ENCODE measurements around the gene MFSD2B.

The MFSD2B gene

DNA sequence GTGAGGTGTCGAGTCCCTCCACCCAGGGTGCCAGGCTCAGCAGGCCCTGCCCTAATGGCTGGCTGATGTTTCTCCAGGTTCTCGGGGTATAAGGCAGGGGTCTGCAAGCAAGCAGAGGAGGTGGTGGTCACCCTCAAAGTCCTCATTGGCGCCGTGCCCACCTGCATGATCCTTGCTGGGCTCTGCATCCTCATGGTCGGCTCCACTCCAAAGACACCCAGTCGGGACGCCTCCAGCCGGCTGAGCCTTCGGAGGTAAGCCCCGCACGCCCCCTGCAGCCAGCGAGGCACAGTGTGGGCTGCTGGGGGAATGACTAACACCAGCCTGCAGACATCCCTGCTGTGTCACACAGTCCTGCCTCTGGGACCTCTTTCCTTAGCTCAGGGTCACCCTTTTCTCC lies 14.1 kb downstream of the MFSD2B start:
- TF ChIP-seq, protein P1, sequence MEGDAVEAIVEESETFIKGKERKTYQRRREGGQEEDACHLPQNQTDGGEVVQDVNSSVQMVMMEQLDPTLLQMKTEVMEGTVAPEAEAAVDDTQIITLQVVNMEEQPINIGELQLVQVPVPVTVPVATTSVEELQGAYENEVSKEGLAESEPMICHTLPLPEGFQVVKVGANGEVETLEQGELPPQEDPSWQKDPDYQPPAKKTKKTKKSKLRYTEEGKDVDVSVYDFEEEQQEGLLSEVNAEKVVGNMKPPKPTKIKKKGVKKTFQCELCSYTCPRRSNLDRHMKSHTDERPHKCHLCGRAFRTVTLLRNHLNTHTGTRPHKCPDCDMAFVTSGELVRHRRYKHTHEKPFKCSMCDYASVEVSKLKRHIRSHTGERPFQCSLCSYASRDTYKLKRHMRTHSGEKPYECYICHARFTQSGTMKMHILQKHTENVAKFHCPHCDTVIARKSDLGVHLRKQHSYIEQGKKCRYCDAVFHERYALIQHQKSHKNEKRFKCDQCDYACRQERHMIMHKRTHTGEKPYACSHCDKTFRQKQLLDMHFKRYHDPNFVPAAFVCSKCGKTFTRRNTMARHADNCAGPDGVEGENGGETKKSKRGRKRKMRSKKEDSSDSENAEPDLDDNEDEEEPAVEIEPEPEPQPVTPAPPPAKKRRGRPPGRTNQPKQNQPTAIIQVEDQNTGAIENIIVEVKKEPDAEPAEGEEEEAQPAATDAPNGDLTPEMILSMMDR (conservative IDR thresholded peaks at IDR 0.05; ENCODE audit: low read depth, low read length), result no peak
- no peaks in the 10 kb centered on the region for H3K36me3 ChIP-seq (ENCODE audit: insufficient read depth)

DNA sequence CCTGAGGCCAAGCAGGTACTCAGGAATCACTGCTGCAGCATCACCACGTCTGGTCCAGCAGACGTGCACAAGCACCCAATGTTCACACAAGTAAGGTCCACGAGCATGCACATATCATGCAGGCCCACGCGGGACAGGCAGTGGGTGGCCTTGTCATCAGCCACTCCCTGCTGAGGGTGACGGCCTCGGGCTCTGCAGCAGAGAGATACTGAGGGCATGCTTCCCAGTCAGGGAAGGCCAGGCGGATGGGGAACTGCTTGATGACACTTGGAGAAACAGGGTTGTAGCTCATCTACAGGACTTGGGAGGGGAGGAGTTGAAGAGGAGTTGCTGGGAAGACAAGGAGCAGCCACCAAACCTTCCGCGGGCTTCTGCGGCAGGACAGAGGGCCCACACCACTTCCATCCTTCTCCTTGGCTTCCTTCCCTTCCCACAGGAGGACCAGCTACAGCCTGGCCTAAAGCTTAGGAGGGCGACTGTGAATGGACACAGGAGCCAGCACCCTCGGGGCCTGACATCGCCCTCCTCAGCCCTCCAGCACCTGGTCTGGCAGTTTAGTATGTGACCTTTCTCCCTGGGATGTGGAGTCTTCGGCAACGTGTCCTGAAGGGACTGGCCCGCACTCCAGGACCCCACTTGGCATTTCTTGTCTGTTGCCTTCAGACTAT lies 15.2 kb downstream of the MFSD2B start:
- Histone ChIP-seq H3K79me2 (ENCODE audit: insufficient read depth, low read depth) (no peaks in the 10 kb centered on the region), H3K4me2 (no peak overlapping the region), H4K20me1 (ENCODE audit: insufficient read depth) (no peaks in the 10 kb centered on the region), H2AFZ (ENCODE audit: low read depth) (no peak overlapping the region), H3K27me3 (ENCODE audit: insufficient read depth, low read depth) (no peaks in the 10 kb centered on the region), H3K27ac (no peak overlapping the region), H3K9ac (no peak overlapping the region), H3K4me1 (ENCODE audit: low read depth, poor library complexity, severe bottlenecking) (no peaks in the 10 kb centered on the region), H3K4me3 (IDR thresholded peaks at IDR 0.05; ENCODE audit: insufficient read depth, low read depth, low read length) (no peak overlapping the region), H3K36me3 (ENCODE audit: insufficient read depth) (no peaks in the 10 kb centered on the region)
- TF ChIP-seq, protein P1 (conservative IDR thresholded peaks at IDR 0.05; ENCODE audit: low read depth, low read length), result no peak

More for the DNA sequence above, 14.1 kb downstream of the MFSD2B start:
- Histone ChIP-seq H2AFZ (ENCODE audit: low read depth) (no peak overlapping the region), H3K4me1 (ENCODE audit: low read depth, poor library complexity, severe bottlenecking) (no peaks in the 10 kb centered on the region), H3K4me2 (no peak overlapping the region), H3K27ac (no peak overlapping the region), H4K20me1 (ENCODE audit: insufficient read depth) (no peaks in the 10 kb centered on the region), H3K27me3 (ENCODE audit: insufficient read depth, low read depth) (no peaks in the 10 kb centered on the region), H3K79me2 (ENCODE audit: insufficient read depth, low read depth) (no peaks in the 10 kb centered on the region), H3K4me3 (IDR thresholded peaks at IDR 0.05; ENCODE audit: insufficient read depth, low read depth, low read length) (no peak overlapping the region), H3K9ac (no peak overlapping the region)

DNA sequence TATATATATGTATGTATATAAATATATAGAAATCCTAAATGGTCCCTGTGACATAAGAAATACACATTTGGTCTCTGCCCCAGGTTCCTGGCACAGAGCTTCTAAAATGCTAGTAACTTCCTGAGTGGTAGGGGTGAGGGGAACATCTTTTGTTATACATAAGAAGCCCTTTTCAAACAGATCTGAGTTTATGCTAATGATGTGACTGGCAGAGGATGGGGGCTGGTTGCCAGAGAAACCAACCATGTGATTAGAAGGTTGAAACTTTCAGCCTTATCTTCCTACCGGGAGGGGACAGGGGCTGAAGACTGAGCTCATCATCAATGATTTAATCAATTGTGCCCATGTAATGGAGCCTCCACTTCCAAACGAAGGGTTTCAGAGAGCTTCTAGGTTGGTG lies 16.3 kb downstream of the MFSD2B start:
- Histone ChIP-seq H3K27ac (no peak overlapping the region), H3K79me2 (ENCODE audit: insufficient read depth, low read depth) (no peaks in the 10 kb centered on the region), H3K4me3 (IDR thresholded peaks at IDR 0.05; ENCODE audit: insufficient read depth, low read depth, low read length) (no peak overlapping the region), H3K4me2 (no peak overlapping the region), H4K20me1 (ENCODE audit: insufficient read depth) (no peaks in the 10 kb centered on the region), H3K4me1 (ENCODE audit: low read depth, poor library complexity, severe bottlenecking) (no peaks in the 10 kb centered on the region), H3K9ac (no peak overlapping the region), H2AFZ (ENCODE audit: low read depth) (no peak overlapping the region), H3K36me3 (ENCODE audit: insufficient read depth) (no peaks in the 10 kb centered on the region), H3K27me3 (ENCODE audit: insufficient read depth, low read depth) (no peaks in the 10 kb centered on the region)
- TF ChIP-seq, protein P1 (conservative IDR thresholded peaks at IDR 0.05; ENCODE audit: low read depth, low read length), result no peak

DNA sequence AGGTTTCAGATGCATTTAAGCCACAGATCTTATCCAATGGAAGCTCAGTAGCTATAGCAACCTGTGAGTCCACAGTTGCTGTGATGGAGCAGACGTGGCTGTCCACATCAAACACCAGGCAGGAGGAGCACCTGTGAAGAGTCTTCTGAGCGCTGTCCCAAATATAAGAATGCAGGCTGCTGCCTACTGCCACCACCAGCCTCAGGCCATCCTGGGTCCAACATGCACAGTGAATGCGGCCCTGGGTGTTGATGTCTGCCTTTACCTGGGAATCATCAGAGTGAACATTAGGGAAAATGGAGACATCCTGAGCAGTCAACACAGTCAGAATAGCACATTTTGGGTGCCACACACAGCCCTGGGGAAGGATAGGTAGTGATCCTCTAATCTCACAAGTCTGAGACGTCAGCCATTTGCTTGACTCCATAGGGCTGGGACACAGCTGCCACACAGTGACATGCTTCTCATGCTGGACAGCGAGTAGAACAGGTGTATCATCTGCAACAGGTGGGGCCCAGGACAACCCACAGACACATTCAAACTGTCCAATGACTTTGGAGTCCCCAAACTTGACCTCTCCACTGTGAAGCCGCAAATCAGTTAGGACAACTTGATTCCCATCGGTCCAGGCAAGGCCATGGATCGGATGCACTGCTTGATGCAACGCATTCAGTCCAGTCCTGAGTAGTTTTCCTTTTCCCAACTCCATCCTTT lies 29.1 kb downstream of the MFSD2B start:
- H3K9ac ChIP-seq, result no peak overlapping the region
- H3K36me3 ChIP-seq (ENCODE audit: insufficient read depth), result no peaks in the 10 kb centered on the region; the same call in 1 of the 2 replicates
- TF ChIP-seq, protein P1 (conservative IDR thresholded peaks at IDR 0.05; ENCODE audit: low read depth, low read length), result no peak
- H3K4me1 ChIP-seq (ENCODE audit: low read depth, poor library complexity, severe bottlenecking), result no peaks in the 10 kb centered on the region
- no peak overlapping the region for H3K27ac ChIP-seq
- peaks cover 8% of the 10 kb centered on the region; the same call in 1 of the 2 replicates for H3K79me2 ChIP-seq (ENCODE audit: insufficient read depth, low read depth)
- no peak overlapping the region for H3K4me2 ChIP-seq
- H4K20me1 ChIP-seq (ENCODE audit: insufficient read depth), result no peaks in the 10 kb centered on the region
- H3K4me3 ChIP-seq (IDR thresholded peaks at IDR 0.05; ENCODE audit: insufficient read depth, low read depth, low read length), result no peak overlapping the region
- H2AFZ ChIP-seq (ENCODE audit: low read depth), result no peak overlapping the region
- H3K27me3 ChIP-seq (ENCODE audit: insufficient read depth, low read depth), result no peaks in the 10 kb centered on the region
